ENCODE results near the gene SLC2A5.

- TF ChIP-seq ZNF274 (IDR thresholded peaks at IDR 0.05; ENCODE audit: low read depth, low read length) (no peak), SUZ12 (IDR thresholded peaks at IDR 0.05; ENCODE audit: extremely low read depth, insufficient read depth, insufficient read length) (no peak)
These were observed 31.1 kb downstream of the SLC2A5 start for GRCh38 chr1:9038338-9038650.
